Adrenal gland (tissue), 12 donors: ENCODE results near the gene C1QTNF2. TPM values are rescaled to one million over a fixed set of nuclear protein-coding genes. Genes with fewer than 3 reads are reported as not detected.
A peak's percentile ranks its signal among the peaks of the same experiment; 100 is the strongest.

Experiments
- DNase-seq, 7 donors: peaks; one replicate each; pipeline ENCODE4 v3.0.0-alpha.2; 2019 to 2020
- H3K27ac ChIP-seq, 5 donors: fragments of 200-600 bp; sonication (generic) in 4 of 5; 1 replicate in 3 of 5; 2 replicates in 2 of 5; pipeline versions ENCODE4 v1.5.1 to v1.8.0; 2016 to 2020; ENCODE audit warnings: mild to moderate bottlenecking in 1 of 5
- H3K27me3 ChIP-seq: fragments of 200-600 bp; 2 replicates; pipeline ENCODE4 v1.8.0; 2021
- H3K36me3 ChIP-seq, 2 donors: fragments of 200-600 bp; replicated peaks in 1 of 2; 1 replicate in 1 of 2; 2 replicates in 1 of 2; pipeline versions ENCODE4 v1.5.1 to v1.8.0; 2018 to 2022
- H3K4me1 ChIP-seq, 2 donors: fragments of 200-600 bp; replicated peaks in 1 of 2; 1 replicate in 1 of 2; 2 replicates in 1 of 2; pipeline versions ENCODE4 v1.5.1 to v1.8.0; 2018 to 2021
- H3K4me3 ChIP-seq, 4 donors: fragments of 200-600 bp; sonication (generic) in 3 of 4; one replicate each; pipeline ENCODE4 v1.5.1; 2016 to 2018
- H3K9me3 ChIP-seq, 3 donors: fragments of 200-600 bp; sonication (generic) in 1 of 3; replicated peaks in 1 of 3; 1 replicate in 2 of 3; 2 replicates in 1 of 3; pipeline versions ENCODE4 v1.5.1 to v1.8.0; 2016 to 2021
- POLR2A ChIP-seq, 2 donors: fragments of 450-650 bp; IDR thresholded peaks; one replicate each; pipeline ENCODE4 v1.6.1; 2017; ENCODE audit warnings: antibody characterized with exemption in 2 of 2, mild to moderate bottlenecking in 2 of 2, moderate library complexity in 1 of 2
- WGBS, 4 donors: extraction: QIAGEN DNeasy Blood & Tissue Kit in 2 of 4; methylation state at CpG; one replicate each; pipeline versions ENCODE4 v1.1.5 to v1.1.7; 2013 to 2017; 5-methylcytosine and 5-hydroxymethylcytosine counted together
- intact Hi-C, 2 donors: fragments of 100-400 bp; cut with DNase I; formaldehyde crosslinking; loops; one replicate each; pipeline versions ENCODE4 v1.14.1 to v1.15.0; 2022 to 2023
- polyA plus RNA-seq, 3 donors: library from polyadenylated mRNA; stranded (reverse); fragments of 200-250 nt in 2 of 3; fragments of 350-450 nt in 1 of 3; fragmentation: Illumina TruSeq in 1 of 3; extraction: RNeasy Lipid Tissue Mini Kit (QIAGEN cat#74804) in 1 of 3; gene quantifications; one replicate each; pipeline ENCODE4 v1.2.3, GENCODE V29; 2013 to 2014
- total RNA-seq, 9 donors: library from RNA; depleted of rRNA in 4 of 9; stranded (reverse); fragments of >200 nt in 4 of 9; fragments of 120-200 nt in 1 of 9; fragmentation: NEBNext Ultra II Directional in 1 of 9; extraction: Animal tissue kit (Norgen Biotek cat#: 25700) in 1 of 9; gene quantifications; one replicate each; pipeline versions ENCODE4 v1.1.0 to v1.2.4, GENCODE V29; 2013 to 2023
- TF ChIP-seq, protein P1 (sequence below), 6 experiments: fragments of 450-650 bp in 4 of 6; fragments of 200-600 bp in 2 of 6; sonication (generic) in 1 of 6; IDR thresholded peaks; 1 replicate in 5 of 6; 2 replicates in 1 of 6; pipeline versions ENCODE4 v1.5.1 to v1.8.0; 2016 to 2021; ENCODE audit warnings: antibody characterized with exemption in 6 of 6, mild to moderate bottlenecking in 2 of 6, moderate library complexity in 1 of 6
- donor health status: healthy with polysubstance abuse.
- donor health status: Bipolar disorder and iron deficiency.
- donor health status: DM: yes; HTN: yes; CAD: no.
- donor health status: DM: no; HTN: no; CAD: no.
- donor health status: DM: no; HTN: no; CAD: no.
- donor health status: DM: yes; HTN: yes; CAD: no.

The C1QTNF2 gene
- total and polyA plus RNA-seq, 12 donors, result 0.11 to 2.1 (median 0.53) TPM; not detected in 1

- Histone ChIP-seq H3K9me3 (no peaks in the 10 kb centered on the region), H3K27me3 (no peaks in the 10 kb centered on the region), H3K4me3 (no peak overlapping the region), H3K36me3 (peaks cover 0 to 11% of the 10 kb centered on the region in 2 donors), H3K4me1 (peaks cover 3 to 29% of the 10 kb centered on the region in 2 donors), H3K27ac (no peak overlapping the region)
- intact Hi-C loops, result no loop called here
- 97 to 100% (median 99%) methylated on average over 1 of the region's 1 CpG for WGBS, 4 donors
- TF ChIP-seq, protein P1, sequence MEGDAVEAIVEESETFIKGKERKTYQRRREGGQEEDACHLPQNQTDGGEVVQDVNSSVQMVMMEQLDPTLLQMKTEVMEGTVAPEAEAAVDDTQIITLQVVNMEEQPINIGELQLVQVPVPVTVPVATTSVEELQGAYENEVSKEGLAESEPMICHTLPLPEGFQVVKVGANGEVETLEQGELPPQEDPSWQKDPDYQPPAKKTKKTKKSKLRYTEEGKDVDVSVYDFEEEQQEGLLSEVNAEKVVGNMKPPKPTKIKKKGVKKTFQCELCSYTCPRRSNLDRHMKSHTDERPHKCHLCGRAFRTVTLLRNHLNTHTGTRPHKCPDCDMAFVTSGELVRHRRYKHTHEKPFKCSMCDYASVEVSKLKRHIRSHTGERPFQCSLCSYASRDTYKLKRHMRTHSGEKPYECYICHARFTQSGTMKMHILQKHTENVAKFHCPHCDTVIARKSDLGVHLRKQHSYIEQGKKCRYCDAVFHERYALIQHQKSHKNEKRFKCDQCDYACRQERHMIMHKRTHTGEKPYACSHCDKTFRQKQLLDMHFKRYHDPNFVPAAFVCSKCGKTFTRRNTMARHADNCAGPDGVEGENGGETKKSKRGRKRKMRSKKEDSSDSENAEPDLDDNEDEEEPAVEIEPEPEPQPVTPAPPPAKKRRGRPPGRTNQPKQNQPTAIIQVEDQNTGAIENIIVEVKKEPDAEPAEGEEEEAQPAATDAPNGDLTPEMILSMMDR (IDR thresholded peaks at IDR 0.05), result no peak
- no peak for TF ChIP-seq POLR2A (IDR thresholded peaks at IDR 0.05)
- DNase-seq, result no peak
Measured at GRCh38 chr5:160397492-160397891, 27.1 kb upstream of the C1QTNF2 start.

DNA sequence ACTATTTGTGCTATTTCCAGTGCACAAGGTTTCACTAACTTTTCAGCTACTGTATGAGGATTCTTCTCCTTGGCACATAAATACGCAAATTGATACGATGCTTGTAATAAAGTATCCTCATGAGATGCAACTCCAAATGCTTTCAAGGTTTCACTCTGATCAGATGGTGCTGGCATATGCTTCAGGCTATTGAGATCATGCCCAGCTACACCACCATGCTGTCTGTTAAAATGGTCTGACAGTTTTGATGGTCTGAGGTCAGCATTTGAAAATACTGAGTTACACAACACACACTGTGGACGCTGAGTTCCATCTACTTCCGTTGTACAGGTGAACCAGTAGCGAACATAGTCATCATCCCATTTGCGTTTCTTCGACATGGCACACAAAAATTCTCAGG lies 24.7 kb upstream of the C1QTNF2 start:
- no peaks in the 10 kb centered on the region for H3K9me3 ChIP-seq
- no peak overlapping the region for H3K27ac ChIP-seq
- DNase-seq, result no peak
- no peaks in the 10 kb centered on the region for H3K36me3 ChIP-seq
- TF ChIP-seq POLR2A (IDR thresholded peaks at IDR 0.05), result no peak
- TF ChIP-seq, protein P1 (IDR thresholded peaks at IDR 0.05), result no peak
- no peaks in the 10 kb centered on the region for H3K27me3 ChIP-seq
- intact Hi-C loops, result no loop called here
- H3K4me3 ChIP-seq, result no peak overlapping the region
- peaks cover 3 to 28% of the 10 kb centered on the region in 2 donors for H3K4me1 ChIP-seq
- 89 to 98% (median 96%) methylated on average over 7 of the region's 7 CpGs for WGBS, 4 donors

GRCh38 chr5:160390787-160391696 lies 20.6 kb upstream of the C1QTNF2 start:
- Histone ChIP-seq H3K4me3 (no peak overlapping the region), H3K9me3 (peaks cover 0 to 4% (median 0%) of the 10 kb centered on the region in 3 donors), H3K4me1 (peaks cover 3 to 14% of the 10 kb centered on the region in 2 donors), H3K36me3 (no peaks in the 10 kb centered on the region), H3K27me3 (no peaks in the 10 kb centered on the region), H3K27ac (no peak overlapping the region)
- DNase-seq, result no peak
- TF ChIP-seq, protein P1 (IDR thresholded peaks at IDR 0.05), result peak; percentile 12 to 60 (median 52)
- no peak for TF ChIP-seq POLR2A (IDR thresholded peaks at IDR 0.05)
- intact Hi-C loops, result no loop called here
- WGBS, 4 donors, result 68 to 77% (median 73%) methylated on average over 8 of the region's 8 CpGs

- Histone ChIP-seq H3K27me3 (no peaks in the 10 kb centered on the region), H3K9me3 (peaks cover 0 to 4% (median 0%) of the 10 kb centered on the region in 3 donors), H3K27ac (no peak overlapping the region), H3K4me1 (peaks cover 0 to 4% of the 10 kb centered on the region in 2 donors), H3K4me3 (no peak overlapping the region), H3K36me3 (no peaks in the 10 kb centered on the region)
- intact Hi-C loops, result loop anchor here in 1 of 2 donors (5.0 kb wide), 1 partner anchor 365 kb away; no protein-coding TSS in a partner anchor
- TF ChIP-seq, protein P1 (IDR thresholded peaks at IDR 0.05), result no peak
- no peak for TF ChIP-seq POLR2A (IDR thresholded peaks at IDR 0.05)
- no peak for DNase-seq
- 84 to 96% (median 90%) methylated on average over 1 of the region's 1 CpG for WGBS, 4 donors
Measured at GRCh38 chr5:160387445-160387844, 17.0 kb upstream of the C1QTNF2 start.
